K562 (cell line): ENCODE data around the gene SH3BP4. TPM values are rescaled to one million over a fixed set of nuclear protein-coding genes. Genes with fewer than 3 reads are reported as not detected.

ENCODE experiments used
- ATAC-seq: fragments of 200-7000 bp; cut with Tn5 transposase; 3 replicates; pipeline ENCODE4 v1.9.1; 2020; ENCODE audit warnings: moderate library complexity
- BruUV-seq: library from RNA; stranded (reverse); fragments of 400-500 nt; replicated peaks from 2 replicates; lab custom pipeline; 2021; lab: Mats Ljungman, UMichigan
- CTCF ChIA-PET: fragments of 300-600 bp; formaldehyde crosslinking; extraction: SDS; loops from one replicate; lab custom pipeline; 2021; ENCODE audit warnings: low intra/inter-chr PET ratio; lab: Yijun Ruan, JAX
- POLR2A ChIA-PET: fragments of 300-600, 350-650 bp; sonication (Branson Sonifier 250); formaldehyde crosslinking; extraction: SDS; loops from one replicate; lab custom pipeline; 2021; ENCODE audit warnings: antibody characterized with exemption, inconsistent platforms; lab: Yijun Ruan, JAX
- DNase-seq, 4 experiments: peaks; one replicate each; pipeline versions ENCODE4 v3.0.0 to v3.0.0-alpha.2; 2011 to 2018; ENCODE audit warnings: low spot score in 3 of 4, mixed read lengths in 3 of 4; ENCODE audit errors: extremely low read depth in 1 of 4
- FAIRE-seq: peaks from 2 replicates; lab custom pipeline; 2011; peaks lifted over from hg19 to GRCh38; lab: Jason Lieb, UNC
- H2AFZ ChIP-seq: 2 replicates; pipeline ENCODE4 v1.6.0; 2011; ENCODE audit warnings: low read depth, low read length, control low read depth, inconsistent platforms
- H3K27ac ChIP-seq: fragments of 200-600 bp; 3 replicates; pipeline ENCODE4 v1.8.0; 2011; ENCODE audit warnings: low read depth, mild to moderate bottlenecking, control low read depth, inconsistent platforms, low read length, moderate library complexity, mixed read lengths; ENCODE audit errors: extremely low read depth
- H3K27me3 ChIP-seq, 2 experiments: fragments of 300-600 bp in 1 of 2; 2 replicates in 1 of 2; 3 replicates in 1 of 2; pipeline versions ENCODE4 v1.6.0 to v1.8.0; 2011; ENCODE audit warnings: inconsistent platforms in 2 of 2, low read length in 2 of 2, mild to moderate bottlenecking in 1 of 2, mixed read lengths in 1 of 2, moderate library complexity in 1 of 2; ENCODE audit not compliant: control insufficient read depth in 2 of 2, insufficient read depth in 2 of 2
- H3K36me3 ChIP-seq: fragments of 300-600 bp; 3 replicates; pipeline ENCODE4 v1.8.0; 2011; ENCODE audit warnings: mild to moderate bottlenecking, low read length, inconsistent platforms; ENCODE audit not compliant: control insufficient read depth, insufficient read depth
- H3K4me1 ChIP-seq, 2 experiments: fragments of 200-600 bp in 1 of 2; replicated peaks in 1 of 2; 2 replicates in 1 of 2; 3 replicates in 1 of 2; pipeline versions ENCODE4 v1.5.1 to v1.8.0; 2011; ENCODE audit warnings: inconsistent platforms in 2 of 2, low read length in 2 of 2, mild to moderate bottlenecking in 1 of 2, mixed read lengths in 1 of 2, moderate library complexity in 1 of 2; ENCODE audit not compliant: control insufficient read depth in 2 of 2, insufficient read depth in 2 of 2
- H3K4me2 ChIP-seq: 2 replicates; pipeline ENCODE4 v1.6.1; 2011; ENCODE audit warnings: low read length, control low read depth, inconsistent platforms, mixed read lengths; ENCODE audit not compliant: insufficient read depth
- H3K4me3 ChIP-seq: fragments of 200-600 bp; sonication (generic), shearing (Covaris generic); 2 replicates; pipeline ENCODE4 v1.5.1; 2016; ENCODE audit warnings: control low read depth, inconsistent platforms
- H3K79me2 ChIP-seq: fragments of 200-600 bp; 3 replicates; pipeline ENCODE4 v1.8.0; 2011; ENCODE audit warnings: low read length, inconsistent platforms; ENCODE audit not compliant: control insufficient read depth, insufficient read depth
- H3K9ac ChIP-seq, 2 experiments: 2 replicates each; pipeline versions ENCODE4 v1.6.0 to v1.6.1; 2011; ENCODE audit warnings: low read depth in 2 of 2, low read length in 2 of 2, control low read depth in 1 of 2, inconsistent platforms in 1 of 2, mild to moderate bottlenecking in 1 of 2, mixed read lengths in 1 of 2; ENCODE audit not compliant: insufficient read depth in 1 of 2
- H3K9me1 ChIP-seq: one replicate; pipeline ENCODE4 v1.6.0; 2011; ENCODE audit warnings: inconsistent platforms, mild to moderate bottlenecking, low read length, moderate library complexity; ENCODE audit not compliant: control insufficient read depth, insufficient read depth
- H3K9me3 ChIP-seq: replicated peaks from 2 replicates; pipeline ENCODE4 v1.5.1; 2011; ENCODE audit warnings: low read depth, low read length, inconsistent platforms; ENCODE audit not compliant: control insufficient read depth, insufficient read depth
- H4K20me1 ChIP-seq: replicated peaks from 2 replicates; pipeline ENCODE4 v1.6.1; 2011; ENCODE audit warnings: low read length, inconsistent platforms, mixed read lengths; ENCODE audit not compliant: control insufficient read depth, insufficient read depth
- CBX1 ChIP-seq: sonication (generic); IDR thresholded peaks from 2 replicates; pipeline ENCODE4 v1.6.1; 2016; ENCODE audit warnings: antibody characterized with exemption, low read depth, mild to moderate bottlenecking
- CLOCK ChIP-seq: fragments of 250-450 bp; sonication (Bioruptor Pico); IDR thresholded peaks from 2 replicates; pipeline ENCODE4 v1.4.0; 2020; ENCODE audit warnings: mild to moderate bottlenecking, moderate library complexity, borderline replicate concordance
- ESRRA ChIP-seq: fragments of 450-650 bp; IDR thresholded peaks from 2 replicates; pipeline ENCODE4 v1.6.1; 2014; ENCODE audit warnings: low read depth, mild to moderate bottlenecking, moderate library complexity, borderline replicate concordance
- PHB ChIP-seq: fragments of 250-450 bp; sonication (Bioruptor Pico); IDR thresholded peaks from 2 replicates; pipeline ENCODE4 v1.5.0; 2021
- SP1 ChIP-seq: sonication (generic); formaldehyde crosslinking; IDR thresholded peaks from 2 replicates; pipeline ENCODE4 v1.8.1; 2022; ENCODE audit warnings: mild to moderate bottlenecking, missing genetic modification reagents
- ZNF133 ChIP-seq: fragments of 250-450 bp; sonication (Bioruptor Pico); IDR thresholded peaks from 2 replicates; pipeline ENCODE4 v1.4.0; 2020; ENCODE audit warnings: mild to moderate bottlenecking
- ZNF347 ChIP-seq: fragments of 450-650 bp; formaldehyde crosslinking; IDR thresholded peaks from 2 replicates; pipeline ENCODE4 v1.4.0; 2020; ENCODE audit warnings: low read depth, mild to moderate bottlenecking, moderate library complexity
- ZNF551 ChIP-seq: fragments of 250-450 bp; sonication (Bioruptor Pico); IDR thresholded peaks from 2 replicates; pipeline ENCODE4 v1.5.0; 2021; ENCODE audit warnings: mild to moderate bottlenecking, moderate library complexity
- ZNF766 ChIP-seq: fragments of 200-800 bp; sonication (Bioruptor generic); conservative IDR thresholded peaks from 2 replicates; pipeline ENCODE4 v1.6.1; 2016; ENCODE audit warnings: missing genetic modification characterization, missing compliant biosample characterization
- WGBS: fragments of 100-300 bp; shearing (Covaris generic); methylation state at CpG from one replicate; pipeline ENCODE4 v1.1.6; 2016; ENCODE audit warnings: low coverage, mixed read lengths; ENCODE audit not compliant: insufficient coverage; ENCODE audit errors: missing lambda C conversion rate; 5-methylcytosine and 5-hydroxymethylcytosine counted together
- in situ Hi-C: fragments of 300-500 bp; cut with MboI; formaldehyde crosslinking; loops from 4 replicates; pipeline ENCODE4 v1.15.0; 2018; ENCODE audit warnings: inconsistent platforms, mixed read lengths
- intact Hi-C: fragments of 100-400 bp; cut with micrococcal nuclease; formaldehyde crosslinking; loops from 2 replicates; pipeline ENCODE4 v1.14.2; 2022
- polyA plus RNA-seq, 8 experiments: library from polyadenylated mRNA; depleted of rRNA in 4 of 8; stranded (reverse) in 5 of 8; unstranded in 3 of 8; fragments of >200 nt; fragmentation: Nextera tagmentation in 2 of 8; fragmentation: Illumina TruSeq in 1 of 8; extraction: Ambion mirVana in 2 of 8; extraction: Trizol in 1 of 8; gene quantifications; 2 replicates each; pipeline versions ENCODE4 v1.2.1 to v1.2.3, GENCODE V29; 2011 to 2014; ENCODE audit warnings: inconsistent platforms in 1 of 8, missing spikeins in 1 of 8
- total RNA-seq, 7 experiments: library from RNA; depleted of rRNA in 6 of 7; stranded (reverse); fragments of >200 nt in 6 of 7; fragmentation: Illumina TruSeq in 2 of 7; extraction: Trizol in 2 of 7; gene quantifications; 2 replicates each; pipeline versions ENCODE4 v1.2.1 to v1.2.3, GENCODE V29; 2011 to 2021; ENCODE audit warnings: low replicate concordance in 1 of 7
- TF ChIP-seq, protein P1 (sequence below): fragments of 250-450 bp; sonication (Bioruptor Pico); IDR thresholded peaks from 2 replicates; pipeline ENCODE4 v1.5.0; 2020; ENCODE audit warnings: mild to moderate bottlenecking, borderline replicate concordance

Gene SH3BP4
- total and polyA plus RNA-seq, 9 of the 15 experiments (the other 6 are each of a cell fraction or from before 2014, with no cell fraction given), result 0.03 to 0.28 (median 0.27) TPM; not detected in 6

DNA sequence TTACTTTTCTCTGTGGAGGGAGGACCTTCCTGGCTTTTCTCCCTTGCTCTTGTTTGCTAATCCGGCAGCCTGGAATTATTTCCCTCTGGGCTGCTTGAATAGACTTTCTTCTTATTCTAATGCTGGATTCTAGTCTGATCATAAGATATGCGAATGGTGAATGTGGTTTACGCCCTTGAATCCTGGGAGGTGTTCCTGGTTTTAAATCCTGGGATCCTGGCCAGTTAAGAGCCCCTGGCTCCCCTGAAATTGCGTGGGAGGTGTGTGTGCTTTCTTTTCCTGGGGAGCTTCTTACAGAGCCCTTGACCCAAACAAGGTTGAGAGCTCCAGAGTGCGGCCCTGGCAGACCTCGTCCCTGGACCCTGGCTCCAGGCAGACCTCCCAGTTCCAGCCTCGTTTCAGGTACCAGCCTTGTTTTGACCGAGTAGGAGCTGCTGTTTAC, 2.8 kb downstream of the SH3BP4 start:
- H3K4me3 ChIP-seq, result no peak overlapping the region

GRCh38 chr2:234955091-234955591, 3.3 kb downstream of the SH3BP4 start:
- no peak overlapping the region for H3K4me2 ChIP-seq
- TF ChIP-seq ZNF551 (CRISPR knock-in tag) (no peak), SP1 (no peak), ZNF766 (CRISPR knock-in tag) (no peak), CBX1 (no peak), ZNF133 (CRISPR knock-in tag) (no peak), ZNF347 (CRISPR knock-in tag) (no peak), CLOCK (CRISPR knock-in tag) (no peak), ESRRA (no peak)
- TF ChIP-seq, protein P1, sequence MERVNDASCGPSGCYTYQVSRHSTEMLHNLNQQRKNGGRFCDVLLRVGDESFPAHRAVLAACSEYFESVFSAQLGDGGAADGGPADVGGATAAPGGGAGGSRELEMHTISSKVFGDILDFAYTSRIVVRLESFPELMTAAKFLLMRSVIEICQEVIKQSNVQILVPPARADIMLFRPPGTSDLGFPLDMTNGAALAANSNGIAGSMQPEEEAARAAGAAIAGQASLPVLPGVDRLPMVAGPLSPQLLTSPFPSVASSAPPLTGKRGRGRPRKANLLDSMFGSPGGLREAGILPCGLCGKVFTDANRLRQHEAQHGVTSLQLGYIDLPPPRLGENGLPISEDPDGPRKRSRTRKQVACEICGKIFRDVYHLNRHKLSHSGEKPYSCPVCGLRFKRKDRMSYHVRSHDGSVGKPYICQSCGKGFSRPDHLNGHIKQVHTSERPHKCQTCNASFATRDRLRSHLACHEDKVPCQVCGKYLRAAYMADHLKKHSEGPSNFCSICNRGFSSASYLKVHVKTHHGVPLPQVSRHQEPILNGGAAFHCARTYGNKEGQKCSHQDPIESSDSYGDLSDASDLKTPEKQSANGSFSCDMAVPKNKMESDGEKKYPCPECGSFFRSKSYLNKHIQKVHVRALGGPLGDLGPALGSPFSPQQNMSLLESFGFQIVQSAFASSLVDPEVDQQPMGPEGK (CRISPR knock-in tag), result no peak

More for the DNA sequence above, 2.8 kb downstream of the SH3BP4 start:
- no TSS peak for BruUV-seq
- no peak for ATAC-seq
- POLR2A ChIA-PET, result no interaction called here
- H3K9me1 ChIP-seq, result no peaks in the 10 kb centered on the region
- H3K9me3 ChIP-seq, result no peaks in the 10 kb centered on the region
- WGBS, result 0% methylated on average over 6 of the region's 8 CpGs
- H3K27me3 ChIP-seq, result peaks cover 0 to 20% of the 10 kb centered on the region in 2 experiments; a peak in 3 of 5 replicates
- H4K20me1 ChIP-seq, result no peaks in the 10 kb centered on the region
- no peak for DNase-seq
- intact Hi-C loops (no loop called here), in situ Hi-C loops (no loop called here)
- no peak for FAIRE-seq
- no peak overlapping the region for H3K9ac ChIP-seq
- no peak overlapping the region for H3K4me2 ChIP-seq
- H3K36me3 ChIP-seq, result no peaks in the 10 kb centered on the region
- TF ChIP-seq PHB, result no peak
- CTCF ChIA-PET, result no interaction called here
- H3K4me1 ChIP-seq, result no peaks in the 10 kb centered on the region
- no peak overlapping the region for H2AFZ ChIP-seq
- no peaks in the 10 kb centered on the region for H3K79me2 ChIP-seq
- no peak overlapping the region for H3K27ac ChIP-seq

More at GRCh38 chr2:234955091-234955591, 3.3 kb downstream of the SH3BP4 start:
- Histone ChIP-seq H2AFZ (no peak overlapping the region), H3K4me3 (no peak overlapping the region), H3K79me2 (no peaks in the 10 kb centered on the region), H3K36me3 (no peaks in the 10 kb centered on the region), H3K9me1 (no peaks in the 10 kb centered on the region), H3K9ac (no peak overlapping the region), H3K27ac (no peak overlapping the region), H3K27me3 (peaks cover 0 to 20% of the 10 kb centered on the region in 2 experiments; a peak in 3 of 5 replicates), H4K20me1 (no peaks in the 10 kb centered on the region), H3K4me1 (no peaks in the 10 kb centered on the region), H3K9me3 (no peaks in the 10 kb centered on the region)
- WGBS, result under 1% methylated on average over 14 of the region's 16 CpGs
- no TSS peak for BruUV-seq
- CTCF ChIA-PET, result no interaction called here
- in situ Hi-C loops (no loop called here), intact Hi-C loops (no loop called here)
- no peak for ATAC-seq
- no peak for DNase-seq
- POLR2A ChIA-PET, result interaction anchor here (0.7 kb wide), 1 partner anchor 9 kb away, joined by 3 read pairs; no protein-coding TSS in a partner anchor
- FAIRE-seq, result no peak
